Liver (tissue), 3 donors: ENCODE data around the gene LYST.

Source experiments
- FOXA1 ChIP-seq: IDR thresholded peaks from 2 replicates; pipeline ENCODE4 v1.6.1; 2016; ENCODE audit warnings: antibody characterized with exemption
- GABPA ChIP-seq, 2 donors: IDR thresholded peaks in 1 of 2; conservative IDR thresholded peaks in 1 of 2; 2 replicates each; pipeline ENCODE4 v1.6.1; 2016; ENCODE audit warnings: antibody characterized with exemption in 2 of 2, mild to moderate bottlenecking in 1 of 2, moderate library complexity in 1 of 2
- HNF4A ChIP-seq, 2 donors: conservative IDR thresholded peaks; 2 replicates each; pipeline ENCODE4 v1.6.1; 2016; ENCODE audit warnings: antibody characterized with exemption in 2 of 2, mild to moderate bottlenecking in 2 of 2
- RAD21 ChIP-seq, 2 donors: IDR thresholded peaks; 2 replicates each; pipeline ENCODE4 v1.6.1; 2016; ENCODE audit warnings: antibody characterized with exemption in 2 of 2, mild to moderate bottlenecking in 2 of 2
- SP1 ChIP-seq: IDR thresholded peaks from 2 replicates; pipeline ENCODE4 v1.6.1; 2018; ENCODE audit warnings: antibody characterized with exemption, mild to moderate bottlenecking
- TAF1 ChIP-seq: conservative IDR thresholded peaks from 2 replicates; pipeline ENCODE4 v1.6.1; 2016; ENCODE audit warnings: antibody characterized with exemption, mild to moderate bottlenecking
- YY1 ChIP-seq: IDR thresholded peaks from 2 replicates; pipeline ENCODE4 v1.6.1; 2016; ENCODE audit warnings: antibody characterized with exemption, mild to moderate bottlenecking
- TF ChIP-seq, protein P1 (sequence below): fragments of 150-350 bp; IDR thresholded peaks from 2 replicates; pipeline ENCODE4 v1.5.1; 2017; ENCODE audit warnings: improper control_type of control experiment, low read depth, low read length; ENCODE audit not compliant: missing input control
- TF ChIP-seq, protein P2 (sequence below): IDR thresholded peaks from 2 replicates; pipeline ENCODE4 v1.6.1; 2016; ENCODE audit warnings: antibody characterized with exemption, mild to moderate bottlenecking
- TF ChIP-seq, protein P3 (sequence below): IDR thresholded peaks from 2 replicates; pipeline ENCODE4 v1.6.1; 2016; ENCODE audit warnings: antibody characterized with exemption
- TF ChIP-seq, protein P4 (sequence below): IDR thresholded peaks from 2 replicates; pipeline ENCODE4 v1.6.1; 2016; ENCODE audit warnings: antibody characterized with exemption
- TF ChIP-seq, protein P5 (sequence below): IDR thresholded peaks from 2 replicates; pipeline ENCODE4 v1.6.1; 2016; ENCODE audit warnings: antibody characterized with exemption
- donor health status: healthy.
- donor health status: healthy.

DNA sequence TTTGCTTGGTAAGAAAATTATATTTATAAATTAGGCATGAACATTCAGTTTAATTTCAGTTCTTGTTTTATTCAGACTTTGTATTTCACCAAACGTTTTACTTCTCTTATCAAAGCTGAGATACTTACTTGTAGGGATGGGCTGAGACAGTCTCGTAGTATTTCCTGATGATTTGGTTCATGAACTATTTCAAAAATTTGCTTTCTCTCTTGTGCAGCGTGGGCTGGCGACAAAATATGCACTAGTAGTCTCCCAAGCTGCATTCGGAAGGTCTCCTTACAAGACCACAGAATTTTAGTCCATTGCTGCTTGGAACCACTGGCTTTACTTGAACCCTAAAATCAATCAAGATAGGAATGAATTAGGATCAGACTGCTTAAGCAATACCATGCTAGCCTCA is 125.4 kb downstream of the LYST start:
- TF ChIP-seq, protein P1, sequence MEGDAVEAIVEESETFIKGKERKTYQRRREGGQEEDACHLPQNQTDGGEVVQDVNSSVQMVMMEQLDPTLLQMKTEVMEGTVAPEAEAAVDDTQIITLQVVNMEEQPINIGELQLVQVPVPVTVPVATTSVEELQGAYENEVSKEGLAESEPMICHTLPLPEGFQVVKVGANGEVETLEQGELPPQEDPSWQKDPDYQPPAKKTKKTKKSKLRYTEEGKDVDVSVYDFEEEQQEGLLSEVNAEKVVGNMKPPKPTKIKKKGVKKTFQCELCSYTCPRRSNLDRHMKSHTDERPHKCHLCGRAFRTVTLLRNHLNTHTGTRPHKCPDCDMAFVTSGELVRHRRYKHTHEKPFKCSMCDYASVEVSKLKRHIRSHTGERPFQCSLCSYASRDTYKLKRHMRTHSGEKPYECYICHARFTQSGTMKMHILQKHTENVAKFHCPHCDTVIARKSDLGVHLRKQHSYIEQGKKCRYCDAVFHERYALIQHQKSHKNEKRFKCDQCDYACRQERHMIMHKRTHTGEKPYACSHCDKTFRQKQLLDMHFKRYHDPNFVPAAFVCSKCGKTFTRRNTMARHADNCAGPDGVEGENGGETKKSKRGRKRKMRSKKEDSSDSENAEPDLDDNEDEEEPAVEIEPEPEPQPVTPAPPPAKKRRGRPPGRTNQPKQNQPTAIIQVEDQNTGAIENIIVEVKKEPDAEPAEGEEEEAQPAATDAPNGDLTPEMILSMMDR, result no peak
- no peak for TF ChIP-seq RAD21 (IDR thresholded peaks at IDR 0.05)
- TF ChIP-seq, protein P2, sequence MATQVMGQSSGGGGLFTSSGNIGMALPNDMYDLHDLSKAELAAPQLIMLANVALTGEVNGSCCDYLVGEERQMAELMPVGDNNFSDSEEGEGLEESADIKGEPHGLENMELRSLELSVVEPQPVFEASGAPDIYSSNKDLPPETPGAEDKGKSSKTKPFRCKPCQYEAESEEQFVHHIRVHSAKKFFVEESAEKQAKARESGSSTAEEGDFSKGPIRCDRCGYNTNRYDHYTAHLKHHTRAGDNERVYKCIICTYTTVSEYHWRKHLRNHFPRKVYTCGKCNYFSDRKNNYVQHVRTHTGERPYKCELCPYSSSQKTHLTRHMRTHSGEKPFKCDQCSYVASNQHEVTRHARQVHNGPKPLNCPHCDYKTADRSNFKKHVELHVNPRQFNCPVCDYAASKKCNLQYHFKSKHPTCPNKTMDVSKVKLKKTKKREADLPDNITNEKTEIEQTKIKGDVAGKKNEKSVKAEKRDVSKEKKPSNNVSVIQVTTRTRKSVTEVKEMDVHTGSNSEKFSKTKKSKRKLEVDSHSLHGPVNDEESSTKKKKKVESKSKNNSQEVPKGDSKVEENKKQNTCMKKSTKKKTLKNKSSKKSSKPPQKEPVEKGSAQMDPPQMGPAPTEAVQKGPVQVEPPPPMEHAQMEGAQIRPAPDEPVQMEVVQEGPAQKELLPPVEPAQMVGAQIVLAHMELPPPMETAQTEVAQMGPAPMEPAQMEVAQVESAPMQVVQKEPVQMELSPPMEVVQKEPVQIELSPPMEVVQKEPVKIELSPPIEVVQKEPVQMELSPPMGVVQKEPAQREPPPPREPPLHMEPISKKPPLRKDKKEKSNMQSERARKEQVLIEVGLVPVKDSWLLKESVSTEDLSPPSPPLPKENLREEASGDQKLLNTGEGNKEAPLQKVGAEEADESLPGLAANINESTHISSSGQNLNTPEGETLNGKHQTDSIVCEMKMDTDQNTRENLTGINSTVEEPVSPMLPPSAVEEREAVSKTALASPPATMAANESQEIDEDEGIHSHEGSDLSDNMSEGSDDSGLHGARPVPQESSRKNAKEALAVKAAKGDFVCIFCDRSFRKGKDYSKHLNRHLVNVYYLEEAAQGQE, result no peak
- no peak for TF ChIP-seq HNF4A (conservative IDR thresholded peaks at IDR 0.05)
- TF ChIP-seq, protein P3, sequence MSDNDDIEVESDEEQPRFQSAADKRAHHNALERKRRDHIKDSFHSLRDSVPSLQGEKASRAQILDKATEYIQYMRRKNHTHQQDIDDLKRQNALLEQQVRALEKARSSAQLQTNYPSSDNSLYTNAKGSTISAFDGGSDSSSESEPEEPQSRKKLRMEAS, result no peak
- no peak for TF ChIP-seq YY1
- TF ChIP-seq FOXA1, result no peak
- TF ChIP-seq GABPA (IDR thresholded peaks at IDR 0.05 in 1 of 2, conservative IDR thresholded peaks at IDR 0.05 in 1 of 2), result no peak
- TF ChIP-seq, protein P4, sequence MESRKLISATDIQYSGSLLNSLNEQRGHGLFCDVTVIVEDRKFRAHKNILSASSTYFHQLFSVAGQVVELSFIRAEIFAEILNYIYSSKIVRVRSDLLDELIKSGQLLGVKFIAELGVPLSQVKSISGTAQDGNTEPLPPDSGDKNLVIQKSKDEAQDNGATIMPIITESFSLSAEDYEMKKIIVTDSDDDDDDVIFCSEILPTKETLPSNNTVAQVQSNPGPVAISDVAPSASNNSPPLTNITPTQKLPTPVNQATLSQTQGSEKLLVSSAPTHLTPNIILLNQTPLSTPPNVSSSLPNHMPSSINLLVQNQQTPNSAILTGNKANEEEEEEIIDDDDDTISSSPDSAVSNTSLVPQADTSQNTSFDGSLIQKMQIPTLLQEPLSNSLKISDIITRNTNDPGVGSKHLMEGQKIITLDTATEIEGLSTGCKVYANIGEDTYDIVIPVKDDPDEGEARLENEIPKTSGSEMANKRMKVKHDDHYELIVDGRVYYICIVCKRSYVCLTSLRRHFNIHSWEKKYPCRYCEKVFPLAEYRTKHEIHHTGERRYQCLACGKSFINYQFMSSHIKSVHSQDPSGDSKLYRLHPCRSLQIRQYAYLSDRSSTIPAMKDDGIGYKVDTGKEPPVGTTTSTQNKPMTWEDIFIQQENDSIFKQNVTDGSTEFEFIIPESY, result no peak
- TF ChIP-seq, protein P5, sequence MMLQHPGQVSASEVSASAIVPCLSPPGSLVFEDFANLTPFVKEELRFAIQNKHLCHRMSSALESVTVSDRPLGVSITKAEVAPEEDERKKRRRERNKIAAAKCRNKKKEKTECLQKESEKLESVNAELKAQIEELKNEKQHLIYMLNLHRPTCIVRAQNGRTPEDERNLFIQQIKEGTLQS, result no peak
- no peak for TF ChIP-seq TAF1
- no peak for TF ChIP-seq SP1
